ENCODE measurements around the gene TET3.

DNA sequence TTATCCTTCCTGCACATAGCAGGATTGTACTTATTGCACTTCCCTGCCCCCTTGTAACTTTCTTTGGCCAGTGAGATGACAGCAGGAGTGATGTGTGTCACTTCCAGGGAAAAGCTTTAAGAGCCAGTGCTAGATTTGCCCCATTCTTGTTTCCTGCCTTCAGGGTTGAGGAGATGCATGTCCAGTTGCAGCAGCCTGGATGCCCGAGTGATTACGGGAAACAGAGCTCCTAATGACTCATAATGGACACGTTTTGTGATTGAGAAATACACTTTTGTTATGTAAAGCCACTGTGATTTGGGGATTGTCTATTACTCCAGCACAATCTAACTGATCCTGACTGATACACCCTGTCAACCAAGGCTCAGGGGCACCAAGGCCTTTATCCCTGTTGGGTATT, 5.0 kb upstream of the TET3 start:
- TF ChIP-seq, protein P1, sequence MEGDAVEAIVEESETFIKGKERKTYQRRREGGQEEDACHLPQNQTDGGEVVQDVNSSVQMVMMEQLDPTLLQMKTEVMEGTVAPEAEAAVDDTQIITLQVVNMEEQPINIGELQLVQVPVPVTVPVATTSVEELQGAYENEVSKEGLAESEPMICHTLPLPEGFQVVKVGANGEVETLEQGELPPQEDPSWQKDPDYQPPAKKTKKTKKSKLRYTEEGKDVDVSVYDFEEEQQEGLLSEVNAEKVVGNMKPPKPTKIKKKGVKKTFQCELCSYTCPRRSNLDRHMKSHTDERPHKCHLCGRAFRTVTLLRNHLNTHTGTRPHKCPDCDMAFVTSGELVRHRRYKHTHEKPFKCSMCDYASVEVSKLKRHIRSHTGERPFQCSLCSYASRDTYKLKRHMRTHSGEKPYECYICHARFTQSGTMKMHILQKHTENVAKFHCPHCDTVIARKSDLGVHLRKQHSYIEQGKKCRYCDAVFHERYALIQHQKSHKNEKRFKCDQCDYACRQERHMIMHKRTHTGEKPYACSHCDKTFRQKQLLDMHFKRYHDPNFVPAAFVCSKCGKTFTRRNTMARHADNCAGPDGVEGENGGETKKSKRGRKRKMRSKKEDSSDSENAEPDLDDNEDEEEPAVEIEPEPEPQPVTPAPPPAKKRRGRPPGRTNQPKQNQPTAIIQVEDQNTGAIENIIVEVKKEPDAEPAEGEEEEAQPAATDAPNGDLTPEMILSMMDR (IDR thresholded peaks at IDR 0.05; ENCODE audit: low read depth, low read length), result no peak
- no peak for TF ChIP-seq EZH2phosphoT487 (IDR thresholded peaks at IDR 0.05; ENCODE audit: low read depth)

Measured in OCI-LY3 (cell line).